ENCODE measurements around the gene SLC16A4.
A peak's percentile ranks its signal among the peaks of the same experiment; 100 is the strongest.

The SLC16A4 gene

DNA sequence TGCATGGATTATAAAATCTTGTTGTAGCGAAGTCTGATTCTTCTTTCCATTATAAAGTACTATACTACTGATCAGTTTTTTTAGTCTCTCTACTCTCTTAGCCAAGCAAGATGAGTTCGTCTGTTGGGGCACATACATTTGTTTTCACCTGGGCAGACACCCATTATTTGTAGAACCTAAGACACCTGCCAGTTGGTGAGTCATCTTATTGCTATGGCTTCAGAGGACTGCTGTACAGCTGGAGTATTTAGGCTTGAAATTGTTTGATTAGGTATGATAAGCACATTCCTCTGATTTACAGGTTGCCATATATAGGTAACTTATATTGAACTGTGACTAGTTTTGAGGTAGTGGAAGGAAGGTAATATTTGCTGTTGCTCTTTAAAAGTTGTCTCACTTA is 34.4 kb downstream of the SLC16A4 start:
- DNase-seq (ENCODE audit: low read depth) = no peak

DNA sequence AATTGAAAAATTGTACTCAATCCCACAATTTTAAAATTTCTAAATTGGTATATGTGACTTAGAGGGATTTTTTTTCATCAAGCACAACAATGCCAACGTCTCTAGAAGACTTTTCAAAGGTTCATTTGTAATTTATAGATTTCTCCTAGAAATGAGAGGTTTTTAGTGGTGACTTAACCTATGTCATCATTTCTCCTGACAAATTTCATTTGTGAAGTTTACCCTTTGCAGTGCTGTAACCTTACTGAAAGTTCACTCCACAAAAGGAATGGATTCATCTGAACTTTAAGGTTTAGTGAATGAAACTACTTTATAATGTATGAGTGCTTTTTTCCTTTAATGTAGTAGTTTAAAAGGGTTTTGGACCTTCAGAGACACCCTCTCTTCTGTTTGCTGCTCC is 35.5 kb downstream of the SLC16A4 start:
- DNase-seq (ENCODE audit: low read depth) = no peak

DNA sequence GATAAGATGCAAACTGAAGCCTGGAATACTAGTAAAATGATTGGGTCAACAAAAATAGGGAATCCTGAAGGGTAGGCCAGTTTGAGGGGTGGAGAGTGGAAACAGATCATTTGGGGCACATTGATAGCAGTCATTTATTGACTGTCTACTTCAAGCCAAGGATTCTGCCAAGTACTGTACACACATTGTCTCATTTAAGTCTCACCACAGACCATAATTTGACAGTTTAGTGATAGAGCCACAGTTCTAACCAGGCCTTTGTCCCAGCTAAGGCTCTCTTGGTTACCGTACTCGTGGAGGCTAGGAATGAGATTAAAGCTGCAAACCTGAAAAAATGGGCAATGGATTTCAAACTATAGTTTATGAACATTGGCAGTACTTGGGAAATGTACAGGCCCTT is 40.5 kb downstream of the SLC16A4 start:
- no peak for DNase-seq (ENCODE audit: low read depth)

DNA sequence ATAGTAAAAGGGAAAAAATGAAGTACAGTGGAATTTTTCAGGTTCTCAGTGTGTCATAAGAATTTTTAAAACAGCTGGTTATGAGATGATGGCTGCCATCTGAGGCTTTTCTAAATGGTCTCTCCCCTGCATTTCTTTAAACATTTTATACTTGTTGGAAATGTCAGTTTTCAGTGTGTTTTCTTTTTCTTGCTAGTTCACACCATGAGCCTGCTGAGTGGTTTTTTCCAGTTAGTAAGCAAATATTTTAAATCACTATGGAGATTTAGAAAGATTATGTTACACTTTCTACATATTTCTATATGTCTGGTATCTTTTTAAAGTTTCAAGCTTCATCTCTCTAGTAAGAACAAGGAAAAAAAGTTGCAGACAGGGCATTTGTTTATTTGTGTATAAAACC is 42.1 kb downstream of the SLC16A4 start:
- no peak for DNase-seq (ENCODE audit: low read depth)

DNA sequence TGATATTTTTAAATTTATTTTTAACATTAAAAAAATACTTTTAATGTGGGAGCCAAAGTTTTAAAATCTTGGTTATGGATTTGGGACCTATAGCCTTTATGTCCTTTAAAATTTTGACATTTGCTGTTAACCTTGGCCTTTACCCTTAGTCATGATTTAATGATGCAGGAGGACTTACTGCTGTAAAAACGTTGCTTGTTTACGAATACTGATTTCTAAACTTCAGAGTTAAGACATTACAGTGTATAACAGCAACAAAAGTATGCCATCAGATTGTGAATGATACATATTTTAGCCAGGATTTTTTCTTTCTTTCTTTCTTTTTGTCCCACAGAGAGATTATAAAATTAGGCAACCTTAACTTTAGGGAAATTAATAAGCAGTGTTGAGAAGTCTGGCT is 42.8 kb downstream of the SLC16A4 start:
- DNase-seq (ENCODE audit: low read depth) = no peak

DNA sequence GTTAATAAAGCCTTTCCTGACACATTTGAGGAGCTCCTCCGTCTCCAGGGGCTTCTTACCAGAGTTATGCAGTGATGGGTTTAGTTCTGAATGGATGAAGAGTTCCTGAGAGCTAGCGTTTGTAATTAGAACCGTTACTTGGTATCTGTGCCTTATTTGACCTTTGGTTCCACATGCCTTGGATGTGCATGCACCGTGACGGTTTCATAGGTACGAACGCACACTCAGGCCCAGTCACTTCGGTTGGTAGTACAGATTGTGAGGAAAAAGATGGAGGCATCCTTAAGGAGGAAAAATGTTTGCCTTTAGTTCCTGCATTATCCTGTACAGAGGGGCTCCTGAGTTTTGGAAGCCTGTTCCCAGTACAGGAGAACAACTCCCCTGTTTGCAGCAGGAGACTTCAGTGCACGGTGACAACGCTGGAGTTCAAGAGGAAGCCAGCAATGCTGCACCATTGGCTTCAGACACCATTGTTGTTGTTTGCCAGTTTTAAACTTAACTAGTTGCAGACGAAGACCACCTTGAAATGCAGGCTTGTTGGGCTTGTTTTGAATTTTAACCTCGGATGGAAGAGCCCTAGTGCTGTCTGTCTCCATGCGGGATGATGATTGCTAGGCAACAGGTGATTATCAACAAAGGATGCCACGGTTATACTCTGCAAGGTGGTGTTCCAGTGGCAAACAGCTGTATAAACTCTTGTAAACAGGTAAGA is 43.5 kb downstream of the SLC16A4 start:
- DNase-seq (ENCODE audit: low read depth) = no peak

DNA sequence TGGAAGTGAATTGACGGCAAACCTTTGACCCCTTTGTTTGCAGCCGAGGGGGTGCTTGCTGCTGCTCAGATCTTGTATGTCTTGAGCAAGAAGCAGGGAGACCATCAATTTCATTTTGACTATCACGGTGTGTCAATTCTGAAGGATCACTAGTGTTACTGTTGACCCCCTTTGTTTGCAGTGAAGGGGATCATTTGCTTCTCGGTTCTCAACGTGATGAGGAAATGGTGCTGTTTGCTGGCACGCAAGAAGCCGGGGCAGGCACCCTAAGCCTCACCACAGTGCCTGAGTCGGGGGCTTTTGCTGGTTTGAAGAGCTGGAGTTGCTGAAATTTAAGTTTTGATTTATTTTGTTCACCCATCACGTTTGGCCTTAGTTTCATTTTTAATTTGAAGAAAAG is 44.1 kb downstream of the SLC16A4 start:
- no peak for DNase-seq (ENCODE audit: low read depth)

DNA sequence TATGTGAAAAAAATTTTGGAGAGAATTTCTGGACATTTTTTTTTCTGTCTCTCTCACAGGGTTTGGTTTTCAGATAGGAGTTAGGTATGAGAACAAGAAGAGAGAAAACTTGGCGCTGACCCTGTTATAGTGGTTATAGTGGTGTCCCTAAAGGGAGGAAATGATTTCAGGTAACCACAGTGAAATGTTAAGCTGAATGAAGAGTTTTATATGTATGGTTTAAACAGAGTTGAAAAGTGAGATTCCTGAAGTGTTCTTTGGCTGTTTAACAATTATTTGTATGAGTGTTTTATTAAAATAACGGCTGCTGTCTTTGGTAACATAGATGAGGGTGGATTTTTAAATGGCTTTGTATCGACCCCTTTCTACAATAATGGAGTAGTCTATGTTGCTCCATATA is 45.3 kb downstream of the SLC16A4 start:
- no peak for DNase-seq (ENCODE audit: low read depth)

DNA sequence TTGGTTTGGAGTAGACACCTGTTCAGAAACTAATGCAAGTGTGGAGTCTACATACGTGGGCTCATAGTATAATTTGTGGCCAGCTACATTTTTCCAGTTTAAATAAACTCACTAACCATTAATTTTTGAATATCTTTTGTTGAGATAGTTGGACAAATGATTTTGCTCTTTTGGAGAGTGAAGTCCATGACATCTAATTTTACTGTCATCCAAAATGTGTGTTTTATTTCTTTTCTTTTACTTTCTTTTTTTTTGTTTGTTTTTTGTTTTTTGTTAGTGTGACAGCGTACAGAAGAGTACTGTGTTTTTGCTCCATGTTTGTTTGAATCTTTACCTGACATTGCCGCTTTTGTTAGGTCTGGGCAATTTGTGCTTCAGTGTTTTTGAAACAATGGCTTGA is 46.7 kb downstream of the SLC16A4 start:
- no peak for DNase-seq (ENCODE audit: low read depth)

DNA sequence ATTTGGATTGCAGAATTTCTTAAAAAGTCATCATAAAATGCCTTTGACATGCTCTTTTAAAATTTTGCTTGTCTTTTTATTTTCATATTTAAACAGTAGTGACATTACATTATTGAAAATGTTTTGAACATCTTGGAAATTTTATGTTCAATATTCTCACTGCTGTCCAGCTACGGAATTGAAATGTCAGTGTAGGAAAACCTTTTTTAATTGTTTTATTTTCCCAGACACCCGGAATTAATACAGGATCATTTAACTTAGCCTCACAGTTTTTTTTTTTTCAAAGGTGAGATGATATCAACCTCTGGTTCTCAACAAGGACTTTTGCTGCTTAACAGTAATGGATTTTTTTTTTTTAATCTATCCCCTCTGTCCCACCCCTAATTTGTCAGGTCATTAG is 47.6 kb downstream of the SLC16A4 start:
- no peak for DNase-seq (ENCODE audit: low read depth)

DNA sequence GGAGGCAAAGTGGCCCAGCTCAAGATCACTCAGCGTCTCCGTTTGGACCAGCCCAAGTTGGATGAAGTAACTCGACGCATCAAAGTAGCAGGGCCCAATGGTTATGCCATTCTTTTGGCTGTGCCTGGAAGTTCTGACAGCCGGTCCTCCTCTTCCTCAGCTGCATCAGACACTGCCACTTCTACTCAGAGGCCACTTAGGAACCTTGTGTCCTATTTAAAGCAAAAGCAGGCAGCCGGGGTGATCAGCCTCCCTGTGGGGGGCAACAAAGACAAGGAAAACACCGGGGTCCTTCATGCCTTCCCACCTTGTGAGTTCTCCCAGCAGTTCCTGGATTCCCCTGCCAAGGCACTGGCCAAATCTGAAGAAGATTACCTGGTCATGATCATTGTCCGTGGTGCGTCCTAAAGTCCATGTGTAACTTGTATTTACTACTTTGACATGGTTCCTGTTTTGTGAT is 48.9 kb downstream of the SLC16A4 start:
- no peak for DNase-seq (ENCODE audit: low read depth)

DNA sequence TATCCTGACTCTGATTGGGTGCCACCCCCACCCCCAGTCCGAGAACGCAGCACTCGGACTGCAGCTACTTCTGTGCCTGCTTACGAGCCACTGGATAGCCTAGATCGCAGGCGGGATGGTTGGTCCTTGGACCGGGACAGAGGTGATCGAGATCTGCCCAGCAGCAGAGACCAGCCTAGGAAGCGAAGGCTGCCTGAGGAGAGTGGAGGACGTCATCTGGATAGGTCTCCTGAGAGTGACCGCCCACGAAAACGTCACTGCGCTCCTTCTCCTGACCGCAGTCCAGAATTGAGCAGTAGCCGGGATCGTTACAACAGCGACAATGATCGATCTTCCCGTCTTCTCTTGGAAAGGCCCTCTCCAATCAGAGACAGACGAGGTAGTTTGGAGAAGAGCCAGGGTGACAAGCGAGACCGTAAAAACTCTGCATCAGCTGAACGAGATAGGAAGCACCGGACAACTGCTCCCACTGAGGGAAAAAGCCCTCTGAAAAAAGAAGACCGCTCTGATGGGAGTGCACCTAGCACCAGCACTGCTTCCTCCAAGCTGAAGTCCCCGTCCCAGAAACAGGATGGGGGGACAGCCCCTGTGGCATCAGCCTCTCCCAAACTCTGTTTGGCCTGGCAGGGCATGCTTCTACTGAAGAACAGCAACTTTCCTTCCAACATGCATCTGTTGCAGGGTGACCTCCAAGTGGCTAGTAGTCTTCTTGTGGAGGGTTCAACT is 49.5 kb downstream of the SLC16A4 start:
- no peak for DNase-seq (ENCODE audit: low read depth)

DNA sequence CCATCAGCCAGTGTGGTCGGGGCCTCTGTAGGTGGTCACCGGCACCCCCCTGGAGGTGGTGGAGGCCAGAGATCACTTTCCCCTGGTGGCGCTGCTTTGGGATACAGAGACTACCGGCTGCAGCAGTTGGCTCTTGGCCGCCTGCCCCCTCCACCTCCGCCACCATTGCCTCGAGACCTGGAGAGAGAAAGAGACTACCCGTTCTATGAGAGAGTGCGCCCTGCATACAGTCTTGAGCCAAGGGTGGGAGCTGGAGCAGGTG is 50.7 kb downstream of the SLC16A4 start:
- no peak for DNase-seq (ENCODE audit: low read depth)

DNA sequence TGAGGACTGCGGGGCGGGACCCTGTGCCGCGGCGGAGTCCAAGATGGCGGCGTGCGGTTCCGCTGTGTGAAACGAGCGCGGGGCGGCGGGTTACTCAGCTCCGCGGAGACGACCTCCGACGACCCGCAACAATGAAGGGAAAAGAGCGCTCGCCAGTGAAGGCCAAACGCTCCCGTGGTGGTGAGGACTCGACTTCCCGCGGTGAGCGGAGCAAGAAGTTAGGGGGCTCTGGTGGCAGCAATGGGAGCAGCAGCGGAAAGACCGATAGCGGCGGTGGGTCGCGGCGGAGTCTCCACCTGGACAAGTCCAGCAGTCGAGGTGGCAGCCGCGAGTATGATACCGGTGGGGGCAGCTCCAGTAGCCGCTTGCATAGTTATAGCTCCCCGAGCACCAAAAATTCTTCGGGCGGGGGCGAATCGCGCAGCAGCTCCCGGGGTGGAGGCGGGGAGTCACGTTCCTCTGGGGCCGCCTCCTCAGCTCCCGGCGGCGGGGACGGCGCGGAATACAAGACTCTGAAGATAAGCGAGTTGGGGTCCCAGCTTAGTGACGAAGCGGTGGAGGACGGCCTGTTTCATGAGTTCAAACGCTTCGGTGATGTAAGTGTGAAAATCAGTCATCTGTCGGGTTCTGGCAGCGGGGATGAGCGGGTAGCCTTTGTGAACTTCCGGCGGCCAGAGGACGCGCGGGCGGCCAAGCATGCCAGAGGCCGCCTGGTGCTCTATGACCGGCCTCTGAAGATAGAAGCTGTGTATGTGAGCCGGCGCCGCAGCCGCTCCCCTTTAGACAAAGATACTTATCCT is 51.2 kb downstream of the SLC16A4 start:
- no peak for DNase-seq (ENCODE audit: low read depth)

DNA sequence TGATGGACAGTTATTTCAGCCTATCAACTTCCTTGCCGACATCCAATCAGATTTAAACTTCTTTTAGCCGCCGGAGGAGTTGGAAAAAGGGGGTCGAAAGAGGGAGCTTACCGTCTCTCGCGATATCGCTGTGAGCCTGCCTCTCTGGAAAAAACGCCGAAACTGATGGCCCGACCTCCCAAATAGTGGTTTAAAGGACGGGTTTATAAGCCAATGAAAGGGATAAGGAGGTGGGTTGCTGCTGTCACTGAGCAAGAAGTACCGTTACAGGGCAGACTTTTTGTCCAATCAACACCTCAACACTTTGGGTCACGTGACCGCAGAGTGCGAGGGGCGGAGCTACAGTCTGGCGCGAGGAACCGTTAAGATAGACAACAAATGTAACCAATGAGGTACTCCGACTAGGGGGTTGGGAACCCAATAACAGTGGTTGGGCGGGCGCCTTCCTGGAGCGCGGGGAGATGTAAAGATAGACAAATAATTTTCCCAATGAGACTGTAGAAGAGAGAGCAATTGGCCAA is 51.9 kb downstream of the SLC16A4 start, which contains the start of gene RBM15:
RBM15 (plus strand) TSS at position 492 of the 521 bp plus-strand sequence; CDS start at position 521, 29 bp downstream.
- DNase-seq (ENCODE audit: low read depth) = peak; percentile 100

DNA sequence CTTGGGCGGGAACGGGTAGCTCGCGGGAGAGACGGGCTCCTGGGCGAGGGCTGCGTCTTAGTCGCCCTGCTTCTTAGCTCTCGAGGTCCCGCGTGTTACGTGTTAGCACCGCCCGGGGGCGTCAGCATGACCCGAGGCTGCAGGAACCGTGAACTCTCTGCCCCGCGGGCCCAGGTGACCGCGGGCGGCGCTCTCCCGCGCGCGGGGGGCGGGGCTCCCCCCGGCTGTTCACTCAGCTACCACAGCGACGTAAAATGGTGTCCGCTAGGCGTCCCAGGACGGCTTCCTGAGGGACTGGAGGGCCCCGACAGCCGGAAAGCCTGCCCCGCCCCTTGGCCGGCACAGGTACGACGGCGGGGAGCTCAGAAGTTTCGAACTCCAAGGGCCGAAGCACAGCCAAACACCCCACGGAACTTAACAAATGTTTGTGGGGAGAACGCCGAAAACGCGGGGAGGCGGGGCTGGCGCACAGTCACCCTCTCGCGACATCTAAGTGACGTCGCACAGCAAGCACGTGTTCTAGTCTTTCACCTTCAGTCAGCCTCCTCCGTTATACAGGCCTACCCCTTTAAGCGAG is 52.4 kb downstream of the SLC16A4 start:
- no peak for DNase-seq (ENCODE audit: low read depth)

DNA sequence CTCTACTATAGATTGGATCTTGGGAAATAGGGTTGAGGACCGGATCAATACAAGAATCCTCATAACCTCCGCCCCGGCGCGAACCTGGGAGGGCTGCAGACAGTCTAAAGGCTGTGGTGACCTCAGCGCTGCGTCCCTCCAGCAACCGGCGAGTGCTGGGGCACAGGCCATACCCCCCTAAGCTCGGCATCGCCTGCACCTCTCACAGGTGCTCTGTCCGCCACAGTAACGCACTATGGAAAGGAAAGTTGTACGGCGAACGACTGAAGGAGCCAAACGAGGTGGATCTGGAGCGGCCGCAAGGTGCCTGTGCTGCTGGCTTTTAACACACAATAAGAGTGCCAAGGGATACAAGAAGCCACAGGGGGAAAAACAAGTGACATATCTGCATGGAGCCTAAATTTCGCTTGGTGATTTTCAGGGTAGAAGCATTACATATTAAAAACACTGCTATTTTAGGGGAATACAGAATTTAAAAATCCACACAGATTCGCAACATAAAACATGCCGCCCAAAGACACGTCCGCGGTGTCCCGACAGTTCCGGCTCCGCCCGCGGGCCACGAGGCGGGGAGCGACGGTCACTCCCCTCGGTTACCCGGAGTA is 53.0 kb downstream of the SLC16A4 start:
- no peak for DNase-seq (ENCODE audit: low read depth)

DNA sequence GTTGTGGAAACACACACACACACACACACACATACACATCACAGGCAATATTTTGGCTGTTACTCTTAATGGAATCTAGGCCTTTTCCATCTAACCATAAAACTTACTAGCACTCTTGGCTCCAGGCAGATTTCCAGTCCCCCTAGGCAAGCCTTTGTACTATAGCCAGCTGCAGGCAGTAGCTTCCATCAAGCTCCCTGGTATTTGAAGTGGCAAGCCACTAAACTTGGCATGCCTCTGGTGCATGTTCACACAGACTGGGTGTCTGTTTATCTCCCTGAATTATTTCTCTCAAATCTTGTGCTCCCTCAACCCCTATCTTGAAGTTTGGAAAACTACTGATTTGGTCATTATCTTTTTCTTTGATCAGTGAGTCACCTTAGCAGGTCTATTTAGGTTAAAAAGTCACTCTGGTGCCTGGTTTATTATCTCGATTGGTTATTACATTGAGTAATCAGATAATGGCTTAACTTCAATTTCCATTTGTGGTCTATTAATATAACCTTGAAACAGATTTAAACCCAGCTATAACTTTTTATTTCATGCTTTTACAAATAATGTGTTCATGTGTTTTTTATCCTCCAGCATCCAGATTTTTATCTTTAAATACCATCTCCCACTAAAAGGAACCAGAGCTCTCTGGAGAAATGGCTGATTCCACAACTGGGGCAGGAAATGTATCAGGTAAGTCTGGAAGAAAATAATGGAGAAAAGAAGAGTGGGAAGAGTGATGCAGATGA is 54.4 kb downstream of the SLC16A4 start:
- no peak for DNase-seq (ENCODE audit: low read depth)

DNA sequence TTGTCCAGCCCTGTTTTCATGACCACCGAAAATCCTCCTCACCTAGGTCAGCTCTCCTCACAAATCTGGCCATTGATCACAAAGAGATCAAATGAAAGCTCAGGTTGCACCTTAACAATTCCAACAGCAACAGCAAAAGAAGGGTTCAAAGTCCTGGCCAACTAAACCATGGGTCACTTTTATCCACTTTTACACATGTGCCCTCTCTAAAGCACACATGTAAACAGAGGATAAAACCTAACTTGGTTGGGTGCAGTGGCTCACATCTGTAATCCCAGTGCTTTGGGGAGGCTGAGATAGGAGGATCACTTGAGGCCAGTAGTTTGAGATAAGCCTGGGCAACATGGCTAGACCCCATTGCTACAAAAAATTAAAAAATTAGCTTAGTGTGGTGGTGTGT is 55.6 kb downstream of the SLC16A4 start:
- no peak for DNase-seq (ENCODE audit: low read depth)

DNA sequence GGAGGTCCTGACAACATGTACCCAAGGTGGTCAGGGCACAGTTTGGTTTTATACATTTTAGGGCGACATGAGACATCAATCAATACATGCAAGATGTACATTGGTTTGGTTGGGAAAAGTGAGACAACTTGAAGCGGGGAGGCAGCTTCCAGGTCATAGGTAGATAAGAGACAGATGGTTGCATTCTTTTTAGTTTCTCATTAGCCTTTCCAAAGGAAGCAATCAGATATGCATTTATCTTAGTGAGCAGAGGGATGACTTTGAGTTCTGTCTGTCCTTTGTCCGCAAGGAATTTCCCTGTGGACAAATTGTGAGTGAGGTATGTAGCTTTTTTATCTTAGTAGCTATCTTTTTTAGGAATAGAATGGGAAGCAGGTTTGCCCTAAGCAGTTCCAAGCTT is 62.1 kb downstream of the SLC16A4 start:
- no peak for DNase-seq (ENCODE audit: low read depth)

DNA sequence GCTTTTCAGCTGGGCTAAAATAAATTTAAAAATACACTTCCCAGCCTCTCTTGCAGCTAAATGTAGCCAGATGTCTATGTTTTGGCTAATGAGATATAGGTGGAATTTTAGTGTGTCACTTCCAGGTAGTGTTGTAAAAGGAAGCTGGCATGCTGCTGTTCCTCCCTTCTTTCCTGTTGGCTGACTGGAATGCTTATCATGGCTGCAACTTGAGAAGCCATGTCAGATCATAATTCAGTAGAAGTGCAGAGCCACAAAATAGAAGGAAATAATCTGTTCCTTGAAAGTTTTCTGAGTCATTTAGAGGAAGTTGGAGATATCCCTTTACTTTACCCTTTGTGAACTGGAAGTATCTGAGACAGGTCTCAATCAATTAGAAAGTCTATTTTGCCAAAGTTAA is 62.6 kb downstream of the SLC16A4 start:
- no peak for DNase-seq (ENCODE audit: low read depth)

Data from non-pigmented ciliary epithelial cell (primary cell).